Panc1 (cell line): ENCODE results near the gene NTM. TPM values are rescaled to one million over a fixed set of nuclear protein-coding genes. Genes with fewer than 3 reads are reported as not detected.

Experiments used
- ATAC-seq: fragments of 200-7000 bp; cut with Tn5 transposase; 2 replicates; pipeline ENCODE4 v1.9.1; 2020; ENCODE audit warnings: mild to moderate bottlenecking, moderate library complexity
- BruUV-seq: library from RNA; stranded (reverse); fragments of 400-500 nt; replicated peaks from 2 replicates; lab custom pipeline; 2021; lab: Mats Ljungman, UMichigan
- CTCF ChIA-PET: fragments of 300-600 bp; sonication (Branson Sonifier 250); formaldehyde crosslinking; loops from one replicate; lab custom pipeline; 2022; ENCODE audit warnings: antibody characterized with exemption; lab: Charles Lee
- POLR2A ChIA-PET: fragments of 300-600 bp; sonication (Branson Sonifier 250); formaldehyde crosslinking; loops from one replicate; lab custom pipeline; 2022; ENCODE audit warnings: antibody characterized with exemption; lab: Charles Lee
- DNase-seq: peaks from one replicate; pipeline ENCODE4 v3.0.0-alpha.2; 2010; ENCODE audit warnings: low read depth, low spot score
- H3K27ac ChIP-seq: 2 replicates; pipeline ENCODE4 v1.5.1; 2011; ENCODE audit warnings: mild to moderate bottlenecking, low read length, inconsistent platforms
- H3K27me3 ChIP-seq: fragments of 200-500 bp; sonication (Bioruptor generic); 2 replicates; pipeline ENCODE4 v1.6.0; 2014; ENCODE audit warnings: low read length, inconsistent platforms; ENCODE audit not compliant: control insufficient read depth, insufficient read depth
- H3K36me3 ChIP-seq: fragments of 200-500 bp; sonication (Bioruptor generic); 2 replicates; pipeline ENCODE4 v1.5.1; 2014; ENCODE audit warnings: inconsistent platforms, mild to moderate bottlenecking, low read length, moderate library complexity; ENCODE audit not compliant: control insufficient read depth, insufficient read depth
- H3K4me1 ChIP-seq: 2 replicates; pipeline ENCODE4 v1.5.1; 2011; ENCODE audit warnings: inconsistent platforms, mild to moderate bottlenecking, low read length, moderate library complexity; ENCODE audit not compliant: control insufficient read depth, insufficient read depth
- H3K4me3 ChIP-seq, 2 experiments: 2 replicates each; pipeline ENCODE4 v1.5.1; 2011 to 2012; ENCODE audit warnings: low read depth in 2 of 2, low read length in 2 of 2, mild to moderate bottlenecking in 2 of 2, inconsistent platforms in 1 of 2, moderate library complexity in 1 of 2
- H3K9me3 ChIP-seq: fragments of 200-500 bp; sonication (Bioruptor generic); 2 replicates; pipeline ENCODE4 v1.5.1; 2014; ENCODE audit warnings: low read depth, mild to moderate bottlenecking, inconsistent platforms, low read length, moderate library complexity; ENCODE audit not compliant: control insufficient read depth, insufficient read depth
- CTCF ChIP-seq: fragments of 450-650 bp; IDR thresholded peaks from 2 replicates; pipeline ENCODE4 v1.5.1; 2017; ENCODE audit warnings: mild to moderate bottlenecking
- POLR2AphosphoS5 ChIP-seq: IDR thresholded peaks from 2 replicates; pipeline ENCODE4 v1.6.1; 2012; ENCODE audit warnings: mild to moderate bottlenecking, low read depth, low read length, moderate library complexity
- SIN3A ChIP-seq: IDR thresholded peaks from 2 replicates; pipeline ENCODE4 v1.6.1; 2012; ENCODE audit warnings: low read depth, mild to moderate bottlenecking, low read length, moderate library complexity, borderline replicate concordance; ENCODE audit not compliant: insufficient read depth
- TCF7L2 ChIP-seq: IDR thresholded peaks from 2 replicates; pipeline ENCODE4 v1.6.1; 2011; ENCODE audit warnings: mild to moderate bottlenecking, low read depth, low read length, inconsistent platforms
- in situ Hi-C: cut with HindIII; loops from 2 replicates; pipeline ENCODE4 v1.10.0; 2016; ENCODE audit warnings: low sequenced_read_pairs, low pct_unique_long_range_greater_than_20kb
- intact Hi-C: fragments of 100-400 bp; cut with micrococcal nuclease; formaldehyde crosslinking; loops from one replicate; pipeline ENCODE4 v1.10.0; 2022; ENCODE audit not compliant: unreplicated experiment
- total RNA-seq: library from RNA; stranded (reverse); gene quantifications from one replicate; pipeline ENCODE4 v1.2.1, GENCODE V29; 2021; ENCODE audit not compliant: unreplicated experiment
- TF ChIP-seq, protein P1 (sequence below), 2 experiments: IDR thresholded peaks; 2 replicates each; pipeline ENCODE4 v1.6.1; 2011 to 2012; ENCODE audit warnings: low read depth in 2 of 2, control low read depth in 1 of 2, low read length in 1 of 2, mild to moderate bottlenecking in 1 of 2, moderate library complexity in 1 of 2; ENCODE audit not compliant: insufficient read depth in 1 of 2

The NTM gene
- total RNA-seq, 1 experiment from 2014 or later = 0.10 TPM

DNA sequence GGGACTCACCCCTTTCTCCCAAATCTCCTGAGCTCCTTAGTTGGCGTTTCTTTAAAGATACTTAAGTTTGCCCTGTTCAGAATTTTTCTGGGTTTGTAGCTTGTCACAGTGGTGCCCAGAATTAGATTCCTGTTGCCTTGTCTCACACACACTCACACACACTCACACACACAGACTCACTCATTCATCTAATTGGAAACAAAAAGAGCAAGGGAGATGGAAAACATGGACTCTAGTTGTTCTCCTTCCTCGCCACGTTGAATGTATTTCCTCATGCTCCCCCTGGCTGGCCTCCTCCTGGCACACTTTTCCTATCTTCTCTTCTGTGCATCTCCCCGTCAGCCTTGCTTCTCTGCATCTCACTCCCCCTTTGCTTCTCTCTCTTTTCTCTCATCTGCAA, 752.3 kb downstream of the NTM start:
- ATAC-seq = no peak
- in situ Hi-C loops = no loop called here
- ChIA-PET CTCF (no interaction called here), POLR2A (no interaction called here)
- no peaks in the 10 kb centered on the region for H3K4me1 ChIP-seq
- no peak overlapping the region for H3K27ac ChIP-seq
- no peak for DNase-seq
- H3K27me3 ChIP-seq = peaks cover 5% of the 10 kb centered on the region
- TF ChIP-seq SIN3A (no peak), POLR2AphosphoS5 (no peak), CTCF (no peak)
- TF ChIP-seq, protein P1, sequence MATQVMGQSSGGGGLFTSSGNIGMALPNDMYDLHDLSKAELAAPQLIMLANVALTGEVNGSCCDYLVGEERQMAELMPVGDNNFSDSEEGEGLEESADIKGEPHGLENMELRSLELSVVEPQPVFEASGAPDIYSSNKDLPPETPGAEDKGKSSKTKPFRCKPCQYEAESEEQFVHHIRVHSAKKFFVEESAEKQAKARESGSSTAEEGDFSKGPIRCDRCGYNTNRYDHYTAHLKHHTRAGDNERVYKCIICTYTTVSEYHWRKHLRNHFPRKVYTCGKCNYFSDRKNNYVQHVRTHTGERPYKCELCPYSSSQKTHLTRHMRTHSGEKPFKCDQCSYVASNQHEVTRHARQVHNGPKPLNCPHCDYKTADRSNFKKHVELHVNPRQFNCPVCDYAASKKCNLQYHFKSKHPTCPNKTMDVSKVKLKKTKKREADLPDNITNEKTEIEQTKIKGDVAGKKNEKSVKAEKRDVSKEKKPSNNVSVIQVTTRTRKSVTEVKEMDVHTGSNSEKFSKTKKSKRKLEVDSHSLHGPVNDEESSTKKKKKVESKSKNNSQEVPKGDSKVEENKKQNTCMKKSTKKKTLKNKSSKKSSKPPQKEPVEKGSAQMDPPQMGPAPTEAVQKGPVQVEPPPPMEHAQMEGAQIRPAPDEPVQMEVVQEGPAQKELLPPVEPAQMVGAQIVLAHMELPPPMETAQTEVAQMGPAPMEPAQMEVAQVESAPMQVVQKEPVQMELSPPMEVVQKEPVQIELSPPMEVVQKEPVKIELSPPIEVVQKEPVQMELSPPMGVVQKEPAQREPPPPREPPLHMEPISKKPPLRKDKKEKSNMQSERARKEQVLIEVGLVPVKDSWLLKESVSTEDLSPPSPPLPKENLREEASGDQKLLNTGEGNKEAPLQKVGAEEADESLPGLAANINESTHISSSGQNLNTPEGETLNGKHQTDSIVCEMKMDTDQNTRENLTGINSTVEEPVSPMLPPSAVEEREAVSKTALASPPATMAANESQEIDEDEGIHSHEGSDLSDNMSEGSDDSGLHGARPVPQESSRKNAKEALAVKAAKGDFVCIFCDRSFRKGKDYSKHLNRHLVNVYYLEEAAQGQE (IDR thresholded peaks at IDR 0.05; ENCODE audit: insufficient read depth in 1 of 2, low read depth in 2 of 2, low read length in 1 of 2) = no peak
- H3K36me3 ChIP-seq = no peaks in the 10 kb centered on the region; the same call in 1 of the 2 replicates
- intact Hi-C loops = loop anchor here (10.0 kb wide), 1 partner anchor 258 kb away; no protein-coding TSS in a partner anchor
- H3K9me3 ChIP-seq = no peaks in the 10 kb centered on the region
- no peak overlapping the region for H3K4me3 ChIP-seq
- no TSS peak for BruUV-seq

DNA sequence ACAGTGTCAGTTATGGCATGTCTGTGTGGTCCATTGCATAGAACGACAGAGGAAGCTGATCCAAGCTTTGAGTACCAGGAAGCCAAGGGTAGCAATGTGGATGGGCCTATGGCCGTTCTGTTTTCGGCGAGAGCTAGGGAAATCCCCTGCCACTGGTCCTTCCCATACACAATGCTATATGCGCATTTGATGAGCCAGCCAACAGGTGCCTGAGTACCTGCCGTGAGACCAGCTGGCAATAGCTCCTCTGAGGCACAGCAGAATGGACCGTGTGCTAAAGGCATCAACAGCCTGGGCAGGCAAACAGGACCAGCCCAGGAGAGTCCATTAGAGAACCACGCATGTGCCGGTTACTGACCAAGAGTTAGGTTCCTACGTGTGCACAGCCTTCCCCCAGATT, 753.0 kb downstream of the NTM start:
- DNase-seq (no peak), ATAC-seq (no peak)
- Histone ChIP-seq H3K4me1 (no peaks in the 10 kb centered on the region), H3K27ac (no peak overlapping the region), H3K36me3 (no peaks in the 10 kb centered on the region; the same call in 1 of the 2 replicates), H3K9me3 (no peaks in the 10 kb centered on the region), H3K4me3 (no peak overlapping the region), H3K27me3 (peaks cover 5% of the 10 kb centered on the region)
- intact Hi-C loops = loop anchor here (10.0 kb wide), 1 partner anchor 259 kb away; no protein-coding TSS in a partner anchor
- ChIA-PET POLR2A (no interaction called here), CTCF (no interaction called here)
- TF ChIP-seq TCF7L2 (no peak), SIN3A (no peak), CTCF (no peak), POLR2AphosphoS5 (no peak)
- TF ChIP-seq, protein P1 (IDR thresholded peaks at IDR 0.05; ENCODE audit: insufficient read depth in 1 of 2, low read depth in 2 of 2, low read length in 1 of 2) = no peak
- BruUV-seq = no TSS peak
- in situ Hi-C loops = no loop called here
